ENCODE results near the gene IFIT1B. TPM values are rescaled to one million over a fixed set of nuclear protein-coding genes. Genes with fewer than 3 reads are reported as not detected.

IFIT1B gene
- total and polyA plus RNA-seq, 9 of the 15 experiments (the other 6 are each of a cell fraction or from before 2014, with no cell fraction given), result not detected

DNA sequence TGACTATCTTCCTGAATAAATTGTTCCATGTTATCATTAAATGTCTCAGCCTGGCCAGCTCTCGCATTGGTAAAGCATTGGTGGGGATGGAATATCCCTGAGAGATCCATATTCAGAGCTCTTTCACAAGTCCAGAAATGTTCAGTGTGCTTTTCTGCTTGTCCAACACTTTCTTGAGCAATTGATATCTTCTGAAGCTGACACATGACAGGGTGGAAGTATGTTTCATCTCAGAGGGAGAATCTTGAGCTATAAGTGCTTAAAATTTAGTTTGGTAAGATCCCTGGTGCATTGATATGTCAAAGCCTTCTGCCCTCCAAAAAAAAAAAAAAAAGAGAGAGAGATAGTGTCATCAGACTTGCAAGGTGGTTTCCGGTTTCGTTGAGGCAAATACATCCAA, 42.6 kb upstream of the IFIT1B start:
- Histone ChIP-seq H3K79me2 (ENCODE audit: control insufficient read depth, insufficient read depth, low read length) (no peaks in the 10 kb centered on the region), H3K27me3 (ENCODE audit: control insufficient read depth in 2 of 2, insufficient read depth in 2 of 2, low read length in 2 of 2) (no peaks in the 10 kb centered on the region), H3K4me3 (no peak overlapping the region), H3K4me1 (replicated peaks in 1 of 2; ENCODE audit: control insufficient read depth in 2 of 2, insufficient read depth in 2 of 2, low read length in 2 of 2) (peaks cover 0 to 8% of the 10 kb centered on the region in 2 experiments; a peak in 3 of 5 replicates), H3K9me1 (ENCODE audit: control insufficient read depth, insufficient read depth, low read length) (no peaks in the 10 kb centered on the region), H2AFZ (ENCODE audit: low read depth, low read length) (no peak overlapping the region), H3K36me3 (ENCODE audit: control insufficient read depth, insufficient read depth, low read length) (no peaks in the 10 kb centered on the region), H3K27ac (ENCODE audit: extremely low read depth, low read depth, low read length) (no peak overlapping the region), H3K9me3 (replicated peaks; ENCODE audit: control insufficient read depth, insufficient read depth, low read depth, low read length) (no peaks in the 10 kb centered on the region), H3K4me2 (ENCODE audit: insufficient read depth, low read length) (no peak overlapping the region), H3K9ac (ENCODE audit: insufficient read depth in 1 of 2, low read depth in 2 of 2, low read length in 2 of 2) (no peak overlapping the region), H4K20me1 (replicated peaks; ENCODE audit: control insufficient read depth, insufficient read depth, low read length) (no peaks in the 10 kb centered on the region)
- no TSS peak for BruUV-seq (replicated peaks)
- intact Hi-C loops (cut with micrococcal nuclease) (no loop called here), in situ Hi-C loops (cut with MboI) (no loop called here)
- ATAC-seq (no peak), DNase-seq (ENCODE audit: extremely low read depth in 1 of 4, low spot score in 3 of 4) (no peak), FAIRE-seq (no peak)
- 35% methylated on average over 3 of the region's 3 CpGs for WGBS (ENCODE audit: insufficient coverage, low coverage, missing lambda C conversion rate)
- ChIA-PET POLR2A (no interaction called here), CTCF (ENCODE audit: low intra/inter-chr PET ratio) (no interaction called here)
- TF ChIP-seq TBL1XR1 (IDR thresholded peaks at IDR 0.05; ENCODE audit: low read length in 2 of 2), result no peak
- no peak for TF ChIP-seq PHF20 (IDR thresholded peaks at IDR 0.05; ENCODE audit: partially characterized antibody)
- no peak for TF ChIP-seq XRCC4 (IDR thresholded peaks at IDR 0.05; ENCODE audit: extremely low read depth, insufficient read depth, insufficient read length)
- TF ChIP-seq, protein P1, sequence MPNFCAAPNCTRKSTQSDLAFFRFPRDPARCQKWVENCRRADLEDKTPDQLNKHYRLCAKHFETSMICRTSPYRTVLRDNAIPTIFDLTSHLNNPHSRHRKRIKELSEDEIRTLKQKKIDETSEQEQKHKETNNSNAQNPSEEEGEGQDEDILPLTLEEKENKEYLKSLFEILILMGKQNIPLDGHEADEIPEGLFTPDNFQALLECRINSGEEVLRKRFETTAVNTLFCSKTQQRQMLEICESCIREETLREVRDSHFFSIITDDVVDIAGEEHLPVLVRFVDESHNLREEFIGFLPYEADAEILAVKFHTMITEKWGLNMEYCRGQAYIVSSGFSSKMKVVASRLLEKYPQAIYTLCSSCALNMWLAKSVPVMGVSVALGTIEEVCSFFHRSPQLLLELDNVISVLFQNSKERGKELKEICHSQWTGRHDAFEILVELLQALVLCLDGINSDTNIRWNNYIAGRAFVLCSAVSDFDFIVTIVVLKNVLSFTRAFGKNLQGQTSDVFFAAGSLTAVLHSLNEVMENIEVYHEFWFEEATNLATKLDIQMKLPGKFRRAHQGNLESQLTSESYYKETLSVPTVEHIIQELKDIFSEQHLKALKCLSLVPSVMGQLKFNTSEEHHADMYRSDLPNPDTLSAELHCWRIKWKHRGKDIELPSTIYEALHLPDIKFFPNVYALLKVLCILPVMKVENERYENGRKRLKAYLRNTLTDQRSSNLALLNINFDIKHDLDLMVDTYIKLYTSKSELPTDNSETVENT (CRISPR knock-in tag; IDR thresholded peaks at IDR 0.05), result no peak
- TF ChIP-seq MTA2 (IDR thresholded peaks at IDR 0.05; ENCODE audit: low read depth), result no peak
- TF ChIP-seq XRCC3 (IDR thresholded peaks at IDR 0.05), result no peak
- TF ChIP-seq NCOA2 (IDR thresholded peaks at IDR 0.05; ENCODE audit: partially characterized antibody in 2 of 2), result no peak
- TF ChIP-seq, protein P2, sequence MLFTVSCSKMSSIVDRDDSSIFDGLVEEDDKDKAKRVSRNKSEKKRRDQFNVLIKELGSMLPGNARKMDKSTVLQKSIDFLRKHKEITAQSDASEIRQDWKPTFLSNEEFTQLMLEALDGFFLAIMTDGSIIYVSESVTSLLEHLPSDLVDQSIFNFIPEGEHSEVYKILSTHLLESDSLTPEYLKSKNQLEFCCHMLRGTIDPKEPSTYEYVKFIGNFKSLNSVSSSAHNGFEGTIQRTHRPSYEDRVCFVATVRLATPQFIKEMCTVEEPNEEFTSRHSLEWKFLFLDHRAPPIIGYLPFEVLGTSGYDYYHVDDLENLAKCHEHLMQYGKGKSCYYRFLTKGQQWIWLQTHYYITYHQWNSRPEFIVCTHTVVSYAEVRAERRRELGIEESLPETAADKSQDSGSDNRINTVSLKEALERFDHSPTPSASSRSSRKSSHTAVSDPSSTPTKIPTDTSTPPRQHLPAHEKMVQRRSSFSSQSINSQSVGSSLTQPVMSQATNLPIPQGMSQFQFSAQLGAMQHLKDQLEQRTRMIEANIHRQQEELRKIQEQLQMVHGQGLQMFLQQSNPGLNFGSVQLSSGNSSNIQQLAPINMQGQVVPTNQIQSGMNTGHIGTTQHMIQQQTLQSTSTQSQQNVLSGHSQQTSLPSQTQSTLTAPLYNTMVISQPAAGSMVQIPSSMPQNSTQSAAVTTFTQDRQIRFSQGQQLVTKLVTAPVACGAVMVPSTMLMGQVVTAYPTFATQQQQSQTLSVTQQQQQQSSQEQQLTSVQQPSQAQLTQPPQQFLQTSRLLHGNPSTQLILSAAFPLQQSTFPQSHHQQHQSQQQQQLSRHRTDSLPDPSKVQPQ (CRISPR knock-in tag; IDR thresholded peaks at IDR 0.05; ENCODE audit: borderline replicate concordance), result no peak
- no peak for TF ChIP-seq HMGN3 (IDR thresholded peaks at IDR 0.05; ENCODE audit: borderline replicate concordance, extremely low read depth, insufficient read length, low read depth, low read length)
- TF ChIP-seq LEF1 (IDR thresholded peaks at IDR 0.05), result no peak
- no peak for TF ChIP-seq C11orf30 (IDR thresholded peaks at IDR 0.05; ENCODE audit: low read depth)
- no peak for TF ChIP-seq FIP1L1 (IDR thresholded peaks at IDR 0.05; ENCODE audit: low read depth, low read length, poor library complexity, severe bottlenecking)
- TF ChIP-seq, protein P3, sequence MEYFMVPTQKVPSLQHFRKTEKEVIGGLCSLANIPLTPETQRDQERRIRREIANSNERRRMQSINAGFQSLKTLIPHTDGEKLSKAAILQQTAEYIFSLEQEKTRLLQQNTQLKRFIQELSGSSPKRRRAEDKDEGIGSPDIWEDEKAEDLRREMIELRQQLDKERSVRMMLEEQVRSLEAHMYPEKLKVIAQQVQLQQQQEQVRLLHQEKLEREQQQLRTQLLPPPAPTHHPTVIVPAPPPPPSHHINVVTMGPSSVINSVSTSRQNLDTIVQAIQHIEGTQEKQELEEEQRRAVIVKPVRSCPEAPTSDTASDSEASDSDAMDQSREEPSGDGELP (CRISPR knock-in tag; IDR thresholded peaks at IDR 0.05; ENCODE audit: borderline replicate concordance), result no peak
- TF ChIP-seq, protein P4, sequence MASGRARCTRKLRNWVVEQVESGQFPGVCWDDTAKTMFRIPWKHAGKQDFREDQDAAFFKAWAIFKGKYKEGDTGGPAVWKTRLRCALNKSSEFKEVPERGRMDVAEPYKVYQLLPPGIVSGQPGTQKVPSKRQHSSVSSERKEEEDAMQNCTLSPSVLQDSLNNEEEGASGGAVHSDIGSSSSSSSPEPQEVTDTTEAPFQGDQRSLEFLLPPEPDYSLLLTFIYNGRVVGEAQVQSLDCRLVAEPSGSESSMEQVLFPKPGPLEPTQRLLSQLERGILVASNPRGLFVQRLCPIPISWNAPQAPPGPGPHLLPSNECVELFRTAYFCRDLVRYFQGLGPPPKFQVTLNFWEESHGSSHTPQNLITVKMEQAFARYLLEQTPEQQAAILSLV (tag; IDR thresholded peaks at IDR 0.05), result no peak

Data from K562 (cell line).